A549 (cell line): ENCODE data around the gene UNC45B.

ENCODE experiments used
- CBX2 ChIP-seq: fragments of 200-600 bp; sonication (generic); IDR thresholded peaks from 2 replicates; pipeline ENCODE4 v1.6.1; 2016; ENCODE audit warnings: low read depth, mild to moderate bottlenecking, borderline replicate concordance
- CHD4 ChIP-seq: fragments of 200-600 bp; sonication (generic); IDR thresholded peaks from 2 replicates; pipeline ENCODE4 v1.6.1; 2016; ENCODE audit warnings: antibody characterized with exemption, mild to moderate bottlenecking, borderline replicate concordance
- CTCF ChIP-seq: fragments of >200 bp; sonication (Bioruptor Twin); formaldehyde crosslinking; IDR thresholded peaks from 3 replicates; pipeline ENCODE4 v1.5.1; 2016
- HMGXB4 ChIP-seq: fragments of 250-450 bp; sonication (Bioruptor Pico); IDR thresholded peaks from 2 replicates; pipeline ENCODE4 v1.5.0; 2021; ENCODE audit warnings: mild to moderate bottlenecking, moderate library complexity, borderline replicate concordance
- MAX ChIP-seq: IDR thresholded peaks from 2 replicates; pipeline ENCODE4 v1.6.1; 2012
- NPAS2 ChIP-seq: fragments of 250-450 bp; sonication (Bioruptor Pico); IDR thresholded peaks from 2 replicates; pipeline ENCODE4 v1.8.0; 2022; ENCODE audit warnings: mild to moderate bottlenecking, moderate library complexity, borderline replicate concordance
- NR3C1 ChIP-seq: fragments of >200 bp; sonication (Bioruptor Twin); formaldehyde crosslinking; IDR thresholded peaks from 3 replicates; pipeline ENCODE4 v1.6.1; 2017
- POLR2A ChIP-seq: IDR thresholded peaks from 2 replicates; pipeline ENCODE4 v1.6.1; 2012; ENCODE audit warnings: mild to moderate bottlenecking, low read length
- RAD21 ChIP-seq, 2 experiments: fragments of >200 bp in 1 of 2; sonication (Bioruptor Twin) in 1 of 2; formaldehyde crosslinking in 1 of 2; IDR thresholded peaks in 1 of 2; conservative IDR thresholded peaks in 1 of 2; 2 replicates in 1 of 2; 3 replicates in 1 of 2; pipeline ENCODE4 v1.6.1; 2012 to 2018; ENCODE audit warnings: inconsistent platforms in 1 of 2
- RCOR1 ChIP-seq: fragments of 150-350 bp; IDR thresholded peaks from 2 replicates; pipeline ENCODE4 v1.6.1; 2014; ENCODE audit warnings: antibody characterized with exemption, low read length, low read depth
- REST ChIP-seq: fragments of 200-600 bp; sonication (generic); IDR thresholded peaks from 2 replicates; pipeline ENCODE4 v1.6.1; 2016; ENCODE audit warnings: antibody characterized with exemption, mild to moderate bottlenecking, moderate library complexity
- SMC3 ChIP-seq: fragments of >200 bp; sonication (Bioruptor Twin); formaldehyde crosslinking; IDR thresholded peaks from 3 replicates; pipeline ENCODE4 v1.6.1; 2018; ENCODE audit warnings: inconsistent platforms
- SREBF2 ChIP-seq: fragments of 450-650 bp; IDR thresholded peaks from 2 replicates; pipeline ENCODE4 v1.6.1; 2014; ENCODE audit warnings: mild to moderate bottlenecking, moderate library complexity
- USF2 ChIP-seq: fragments of 450-650 bp; IDR thresholded peaks from 2 replicates; pipeline ENCODE4 v1.6.1; 2014; ENCODE audit warnings: antibody characterized with exemption

GRCh38 chr17:35191001-35191695, 43.5 kb downstream of the UNC45B start:
- TF ChIP-seq MAX (no peak), SREBF2 (no peak), POLR2A (no peak), CTCF (no peak), CBX2 (no peak), RCOR1 (no peak), NR3C1 (no peak), CHD4 (no peak), USF2 (no peak), SMC3 (no peak), HMGXB4 (no peak), REST (no peak), NPAS2 (no peak), RAD21 (conservative IDR thresholded peaks at IDR 0.05 in 1 of 2, IDR thresholded peaks at IDR 0.05 in 1 of 2) (no peak)
